K562 (cell line): ENCODE data around the gene RAP1A. TPM values are rescaled to one million over a fixed set of nuclear protein-coding genes. Genes with fewer than 3 reads are reported as not detected.

Source experiments
- ATF4 ChIP-seq: fragments of 450-650 bp; formaldehyde crosslinking; IDR thresholded peaks from 2 replicates; pipeline ENCODE4 v1.4.0; 2022; ENCODE audit warnings: mild to moderate bottlenecking, moderate library complexity
- CTCFL ChIP-seq: IDR thresholded peaks from 2 replicates; pipeline ENCODE4 v1.6.1; 2011; ENCODE audit warnings: borderline replicate concordance, low read depth, mild to moderate bottlenecking, moderate library complexity, low read length; ENCODE audit not compliant: insufficient read depth, poor library complexity, severe bottlenecking
- DIDO1 ChIP-seq: fragments of 450-650 bp; IDR thresholded peaks from 2 replicates; pipeline ENCODE4 v1.6.1; 2016; ENCODE audit warnings: low read depth, missing biosample characterization, missing genetic modification characterization
- E2F1 ChIP-seq: sonication (generic); formaldehyde crosslinking; IDR thresholded peaks from 2 replicates; pipeline ENCODE4 v1.8.1; 2023; ENCODE audit warnings: mild to moderate bottlenecking, missing genetic modification reagents, moderate library complexity
- EP400 ChIP-seq: fragments of 450-650 bp; IDR thresholded peaks from 2 replicates; pipeline ENCODE4 v1.6.1; 2017; ENCODE audit warnings: antibody characterized with exemption, mild to moderate bottlenecking, moderate library complexity
- HDAC3 ChIP-seq: fragments of 450-650 bp; IDR thresholded peaks from 2 replicates; pipeline ENCODE4 v1.6.1; 2018; ENCODE audit warnings: borderline replicate concordance, mild to moderate bottlenecking, moderate library complexity; ENCODE audit not compliant: partially characterized antibody
- KAT8 ChIP-seq: fragments of 450-650 bp; IDR thresholded peaks from 2 replicates; pipeline ENCODE4 v1.6.1; 2016; ENCODE audit warnings: low read depth, mild to moderate bottlenecking
- MAFG ChIP-seq: fragments of 450-650 bp; conservative IDR thresholded peaks from 2 replicates; pipeline ENCODE4 v1.6.1; 2016; ENCODE audit warnings: missing genetic modification characterization, missing compliant biosample characterization
- NCOA2 ChIP-seq, 2 experiments: fragments of 450-650 bp; IDR thresholded peaks; 2 replicates each; pipeline ENCODE4 v1.6.1; 2018; ENCODE audit warnings: mild to moderate bottlenecking in 2 of 2, moderate library complexity in 1 of 2; ENCODE audit not compliant: partially characterized antibody in 2 of 2
- PATZ1 ChIP-seq: fragments of 250-450 bp; sonication (Bioruptor Pico); IDR thresholded peaks from 2 replicates; pipeline ENCODE4 v1.5.0; 2020; ENCODE audit warnings: mild to moderate bottlenecking, borderline replicate concordance
- RBFOX2 ChIP-seq: fragments of 200-400 bp; formaldehyde crosslinking; IDR thresholded peaks from 2 replicates; pipeline ENCODE4 v1.6.1; 2017; ENCODE audit warnings: low read depth, mild to moderate bottlenecking, low read length, moderate library complexity
- SRSF3 ChIP-seq: fragments of 200-400 bp; formaldehyde crosslinking; IDR thresholded peaks from 2 replicates; pipeline ENCODE4 v1.6.1; 2016; ENCODE audit warnings: mild to moderate bottlenecking, low read length, moderate library complexity; ENCODE audit not compliant: insufficient read depth
- THRAP3 ChIP-seq: fragments of 450-650 bp; IDR thresholded peaks from 2 replicates; pipeline ENCODE4 v1.6.1; 2016; ENCODE audit warnings: mild to moderate bottlenecking, inconsistent platforms, borderline replicate concordance
- UBTF ChIP-seq, 2 experiments: IDR thresholded peaks; 2 replicates each; pipeline ENCODE4 v1.6.1; 2012; ENCODE audit warnings: improper control_type of control experiment in 2 of 2, low read depth in 2 of 2, low read length in 2 of 2, borderline replicate concordance in 1 of 2
- XRCC3 ChIP-seq: fragments of 450-650 bp; IDR thresholded peaks from 2 replicates; pipeline ENCODE4 v1.6.1; 2017; ENCODE audit warnings: mild to moderate bottlenecking, moderate library complexity
- ZC3H8 ChIP-seq: fragments of 450-650 bp; IDR thresholded peaks from 2 replicates; pipeline ENCODE4 v1.6.1; 2017
- polyA plus RNA-seq, 8 experiments: library from polyadenylated mRNA; depleted of rRNA in 4 of 8; stranded (reverse) in 5 of 8; unstranded in 3 of 8; fragments of >200 nt; fragmentation: Nextera tagmentation in 2 of 8; fragmentation: Illumina TruSeq in 1 of 8; extraction: Ambion mirVana in 2 of 8; extraction: Trizol in 1 of 8; gene quantifications; 2 replicates each; pipeline versions ENCODE4 v1.2.1 to v1.2.3, GENCODE V29; 2011 to 2014; ENCODE audit warnings: inconsistent platforms in 1 of 8, missing spikeins in 1 of 8
- total RNA-seq, 7 experiments: library from RNA; depleted of rRNA in 6 of 7; stranded (reverse); fragments of >200 nt in 6 of 7; fragmentation: Illumina TruSeq in 2 of 7; extraction: Trizol in 2 of 7; gene quantifications; 2 replicates each; pipeline versions ENCODE4 v1.2.1 to v1.2.3, GENCODE V29; 2011 to 2021; ENCODE audit warnings: low replicate concordance in 1 of 7

RAP1A gene
- total and polyA plus RNA-seq, 9 of the 15 experiments (the other 6 are each of a cell fraction or from before 2014, with no cell fraction given), result 13.4 to 86.2 (median 32.5) TPM

- TF ChIP-seq UBTF (IDR thresholded peaks at IDR 0.05; ENCODE audit: borderline replicate concordance in 1 of 2, low read depth in 2 of 2, low read length in 2 of 2) (peak in 1 of 2 experiments; percentile 78; a peak in 1 of 4 replicates), SRSF3 (no peak), KAT8 (no peak), HDAC3 (no peak), PATZ1 (no peak), NCOA2 (IDR thresholded peaks at IDR 0.05; ENCODE audit: partially characterized antibody in 2 of 2) (no peak), XRCC3 (no peak), CTCFL (no peak), EP400 (no peak), E2F1 (CRISPR knock-in tag) (no peak; the same call in 1 of the 2 replicates), ATF4 (CRISPR knock-in tag) (no peak), THRAP3 (no peak), DIDO1 (tag) (no peak), MAFG (no peak), ZC3H8 (no peak), RBFOX2 (peak; percentile 74)
Observed at GRCh38 chr1:111739194-111739924, 119.8 kb downstream of the RAP1A start, which contains the start of gene INKA2 (continued).
